Astrocyte (in vitro differentiated cells and primary cell): ENCODE data around the gene CPNE2. TPM values are rescaled to one million over a fixed set of nuclear protein-coding genes. Genes with fewer than 3 reads are reported as not detected.
A peak's percentile ranks its signal among the peaks of the same experiment; 100 is the strongest.

Experiments
- DNase-seq: peaks from one replicate; pipeline ENCODE4 v3.0.0-alpha.2; 2010; ENCODE audit warnings: low read depth
- FAIRE-seq: peaks from 2 replicates; lab custom pipeline; 2011; peaks lifted over from hg19 to GRCh38; lab: Jason Lieb, UNC
- H2AFZ ChIP-seq: 2 replicates; pipeline ENCODE4 v1.6.0; 2012; ENCODE audit warnings: low read depth, low read length, inconsistent platforms
- H3K27ac ChIP-seq: 2 replicates; pipeline ENCODE4 v1.5.1; 2011; ENCODE audit warnings: low read depth, low read length, inconsistent platforms
- H3K27me3 ChIP-seq: 2 replicates; pipeline ENCODE4 v1.6.0; 2011; ENCODE audit warnings: low read length, inconsistent platforms; ENCODE audit not compliant: insufficient read depth
- H3K36me3 ChIP-seq: 2 replicates; pipeline ENCODE4 v1.5.1; 2011; ENCODE audit warnings: low read length, inconsistent platforms; ENCODE audit not compliant: insufficient read depth
- H3K4me1 ChIP-seq: 2 replicates; pipeline ENCODE4 v1.5.1; 2011; ENCODE audit warnings: low read length, inconsistent platforms; ENCODE audit not compliant: insufficient read depth
- H3K4me2 ChIP-seq: 2 replicates; pipeline ENCODE4 v1.6.0; 2012; ENCODE audit warnings: low read length, inconsistent platforms
- H3K4me3 ChIP-seq: 2 replicates; pipeline ENCODE4 v1.5.1; 2011; ENCODE audit warnings: low read depth, mild to moderate bottlenecking, low read length, inconsistent platforms; ENCODE audit not compliant: insufficient read depth
- H3K79me2 ChIP-seq: 2 replicates; pipeline ENCODE4 v1.6.0; 2012; ENCODE audit warnings: mild to moderate bottlenecking, low read length, inconsistent platforms; ENCODE audit not compliant: insufficient read depth
- H3K9ac ChIP-seq: 2 replicates; pipeline ENCODE4 v1.6.0; 2012; ENCODE audit warnings: mild to moderate bottlenecking, low read length, inconsistent platforms
- H3K9me3 ChIP-seq: 2 replicates; pipeline ENCODE4 v1.5.1; 2012; ENCODE audit warnings: low read depth, mild to moderate bottlenecking, low read length, inconsistent platforms; ENCODE audit not compliant: insufficient read depth
- H4K20me1 ChIP-seq: 2 replicates; pipeline ENCODE4 v1.6.0; 2012; ENCODE audit warnings: low read length, inconsistent platforms; ENCODE audit not compliant: insufficient read depth
- H3K27ac Mint-ChIP-seq: one replicate; pipeline ENCODE4 v1.8.0; 2021; ENCODE audit warnings: mild to moderate bottlenecking, mixed read lengths; ENCODE audit not compliant: unreplicated experiment
- H3K27me3 Mint-ChIP-seq: one replicate; pipeline ENCODE4 v1.8.0; 2021; ENCODE audit warnings: low read depth, mixed read lengths; ENCODE audit not compliant: unreplicated experiment
- H3K36me3 Mint-ChIP-seq: one replicate; pipeline ENCODE4 v1.8.0; 2021; ENCODE audit warnings: low read depth, mixed read lengths; ENCODE audit not compliant: unreplicated experiment
- H3K4me1 Mint-ChIP-seq: one replicate; pipeline ENCODE4 v1.8.0; 2021; ENCODE audit warnings: low read depth, mixed read lengths; ENCODE audit not compliant: unreplicated experiment
- H3K4me3 Mint-ChIP-seq: one replicate; pipeline ENCODE4 v1.8.0; 2021; ENCODE audit warnings: mild to moderate bottlenecking, moderate library complexity, mixed read lengths; ENCODE audit not compliant: unreplicated experiment
- H3K9me3 Mint-ChIP-seq: one replicate; pipeline ENCODE4 v1.8.0; 2021; ENCODE audit warnings: mild to moderate bottlenecking, mixed read lengths; ENCODE audit not compliant: unreplicated experiment
- CTCF ChIP-seq: IDR thresholded peaks from 2 replicates; pipeline ENCODE4 v1.5.1; 2011; ENCODE audit warnings: low read depth, mild to moderate bottlenecking, inconsistent platforms, low read length, moderate library complexity; ENCODE audit not compliant: insufficient read depth
- EZH2 ChIP-seq: IDR thresholded peaks from 2 replicates; pipeline ENCODE4 v1.6.1; 2012; ENCODE audit warnings: mild to moderate bottlenecking, low read length, inconsistent platforms; ENCODE audit not compliant: insufficient read depth
- total RNA-seq: library from RNA; stranded (reverse); gene quantifications from 2 replicates; pipeline ENCODE4 v1.2.1, GENCODE V29; 2021

Gene CPNE2
- total RNA-seq, 1 donor from 2014 or later: 19.3 TPM

GRCh38 chr16:57137043-57137442, 44.7 kb downstream of the CPNE2 start:
- Histone ChIP-seq H3K27ac (no peak overlapping the region), H3K36me3 (no peaks in the 10 kb centered on the region), H4K20me1 (no peaks in the 10 kb centered on the region), H3K4me3 (no peak overlapping the region), H3K4me2 (no peak overlapping the region), H3K27me3 (no peaks in the 10 kb centered on the region), H3K4me1 (no peaks in the 10 kb centered on the region), H3K79me2 (no peaks in the 10 kb centered on the region), H2AFZ (no peak overlapping the region), H3K9me3 (no peaks in the 10 kb centered on the region), H3K9ac (no peak overlapping the region)
- H3K4me3 Mint-ChIP-seq: no peak overlapping the region
- H3K27me3 Mint-ChIP-seq: peaks cover 7% of the 10 kb centered on the region
- no peak for TF ChIP-seq EZH2
- TF ChIP-seq CTCF: no peak
- peaks cover 12% of the 10 kb centered on the region for H3K36me3 Mint-ChIP-seq
- no peak for DNase-seq
- no peaks in the 10 kb centered on the region for H3K9me3 Mint-ChIP-seq
- H3K4me1 Mint-ChIP-seq: peaks cover 3% of the 10 kb centered on the region
- no peak for FAIRE-seq
- peak overlapping the region; percentile 18 for H3K27ac Mint-ChIP-seq

GRCh38 chr16:57137566-57138273, 45.3 kb downstream of the CPNE2 start:
- Mint-ChIP-seq H3K36me3 (peaks cover 10% of the 10 kb centered on the region), H3K27me3 (peaks cover 8% of the 10 kb centered on the region), H3K27ac (no peak overlapping the region), H3K9me3 (no peaks in the 10 kb centered on the region), H3K4me3 (no peak overlapping the region), H3K4me1 (peaks cover 6% of the 10 kb centered on the region)
- TF ChIP-seq CTCF (no peak), EZH2 (no peak)
- H3K27me3 ChIP-seq: no peaks in the 10 kb centered on the region
- H3K4me3 ChIP-seq: no peak overlapping the region
- no peaks in the 10 kb centered on the region for H3K4me1 ChIP-seq
- no peaks in the 10 kb centered on the region for H3K36me3 ChIP-seq
- DNase-seq: no peak
- no peaks in the 10 kb centered on the region for H3K9me3 ChIP-seq
- FAIRE-seq: no peak
- H3K4me2 ChIP-seq: no peak overlapping the region
- H2AFZ ChIP-seq: no peak overlapping the region
- no peak overlapping the region for H3K27ac ChIP-seq
- no peak overlapping the region for H3K9ac ChIP-seq
- H4K20me1 ChIP-seq: no peaks in the 10 kb centered on the region
- no peaks in the 10 kb centered on the region for H3K79me2 ChIP-seq

- H3K4me3 ChIP-seq: no peak overlapping the region
- no peak overlapping the region for H3K27ac ChIP-seq
- Mint-ChIP-seq H3K4me1 (peaks cover 6% of the 10 kb centered on the region), H3K27ac (peak overlapping the region; percentile 20), H3K36me3 (peaks cover 10% of the 10 kb centered on the region), H3K27me3 (peaks cover 8% of the 10 kb centered on the region), H3K4me3 (no peak overlapping the region), H3K9me3 (no peaks in the 10 kb centered on the region)
- H3K9me3 ChIP-seq: no peaks in the 10 kb centered on the region
- DNase-seq (no peak), FAIRE-seq (no peak)
- no peak overlapping the region for H2AFZ ChIP-seq
- no peaks in the 10 kb centered on the region for H3K79me2 ChIP-seq
- no peak overlapping the region for H3K4me2 ChIP-seq
- H3K4me1 ChIP-seq: no peaks in the 10 kb centered on the region
- no peak for TF ChIP-seq CTCF
- TF ChIP-seq EZH2: no peak
- H3K27me3 ChIP-seq: no peaks in the 10 kb centered on the region
- no peaks in the 10 kb centered on the region for H4K20me1 ChIP-seq
- no peaks in the 10 kb centered on the region for H3K36me3 ChIP-seq
- no peak overlapping the region for H3K9ac ChIP-seq
Measured at GRCh38 chr16:57138281-57138935, 46.0 kb downstream of the CPNE2 start.
